Retinal pigment epithelial cell (primary cell): ENCODE results near the gene SUMO1.

ENCODE experiments used
- DNase-seq: peaks from one replicate; pipeline ENCODE4 v3.0.0-alpha.2; 2010; ENCODE audit warnings: low read depth
- H3K4me3 ChIP-seq: 2 replicates; pipeline ENCODE4 v1.5.1; 2011; ENCODE audit warnings: mild to moderate bottlenecking, low read length, control low read depth, moderate library complexity
- TF ChIP-seq, protein P1 (sequence below): conservative IDR thresholded peaks from 2 replicates; pipeline ENCODE4 v1.5.1; 2011; ENCODE audit warnings: low read depth, low read length, control low read depth, inconsistent platforms

The SUMO1 gene

DNA sequence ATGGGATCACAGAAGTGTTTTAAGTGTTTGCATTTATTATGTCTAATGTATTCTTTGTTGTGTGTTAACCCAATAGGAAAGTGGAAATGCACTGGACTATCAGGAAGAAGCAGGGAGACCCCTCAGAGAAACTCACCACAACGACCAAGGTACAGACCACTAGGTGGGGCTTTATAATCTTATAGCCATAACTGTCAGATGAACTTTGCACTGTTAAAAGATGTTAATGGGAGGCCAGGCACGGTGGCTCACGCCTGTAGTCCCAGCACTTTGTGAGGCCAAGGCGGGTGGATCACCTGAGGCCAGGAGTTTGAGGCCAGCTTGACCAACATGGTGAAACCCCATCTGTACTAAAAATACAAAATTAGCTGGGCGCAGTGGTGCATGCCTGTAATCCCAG is 73.2 kb downstream of the SUMO1 start:
- TF ChIP-seq, protein P1, sequence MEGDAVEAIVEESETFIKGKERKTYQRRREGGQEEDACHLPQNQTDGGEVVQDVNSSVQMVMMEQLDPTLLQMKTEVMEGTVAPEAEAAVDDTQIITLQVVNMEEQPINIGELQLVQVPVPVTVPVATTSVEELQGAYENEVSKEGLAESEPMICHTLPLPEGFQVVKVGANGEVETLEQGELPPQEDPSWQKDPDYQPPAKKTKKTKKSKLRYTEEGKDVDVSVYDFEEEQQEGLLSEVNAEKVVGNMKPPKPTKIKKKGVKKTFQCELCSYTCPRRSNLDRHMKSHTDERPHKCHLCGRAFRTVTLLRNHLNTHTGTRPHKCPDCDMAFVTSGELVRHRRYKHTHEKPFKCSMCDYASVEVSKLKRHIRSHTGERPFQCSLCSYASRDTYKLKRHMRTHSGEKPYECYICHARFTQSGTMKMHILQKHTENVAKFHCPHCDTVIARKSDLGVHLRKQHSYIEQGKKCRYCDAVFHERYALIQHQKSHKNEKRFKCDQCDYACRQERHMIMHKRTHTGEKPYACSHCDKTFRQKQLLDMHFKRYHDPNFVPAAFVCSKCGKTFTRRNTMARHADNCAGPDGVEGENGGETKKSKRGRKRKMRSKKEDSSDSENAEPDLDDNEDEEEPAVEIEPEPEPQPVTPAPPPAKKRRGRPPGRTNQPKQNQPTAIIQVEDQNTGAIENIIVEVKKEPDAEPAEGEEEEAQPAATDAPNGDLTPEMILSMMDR, result no peak
- H3K4me3 ChIP-seq, result no peak overlapping the region
- DNase-seq, result no peak

DNA sequence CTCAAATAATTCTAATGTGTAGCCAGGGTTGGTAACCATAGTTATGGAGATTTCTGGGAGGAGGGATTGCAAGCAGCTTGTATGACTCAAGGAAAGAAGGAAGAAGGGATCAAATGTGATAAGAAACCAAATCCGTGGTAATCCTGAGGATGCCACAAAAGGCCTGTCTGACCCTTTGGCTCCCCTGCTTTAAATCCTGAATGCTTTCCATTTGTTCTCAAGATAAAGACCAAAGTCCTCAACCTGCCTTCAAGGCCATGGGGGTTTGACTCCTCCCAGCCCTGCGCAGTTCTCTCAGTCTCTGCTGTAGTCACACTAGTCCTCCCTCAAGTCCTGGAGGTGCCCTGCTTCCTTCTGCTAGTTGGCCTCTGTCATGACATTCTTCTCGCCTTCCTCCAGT is 74.0 kb downstream of the SUMO1 start:
- TF ChIP-seq, protein P1, result no peak
- DNase-seq, result no peak

DNA sequence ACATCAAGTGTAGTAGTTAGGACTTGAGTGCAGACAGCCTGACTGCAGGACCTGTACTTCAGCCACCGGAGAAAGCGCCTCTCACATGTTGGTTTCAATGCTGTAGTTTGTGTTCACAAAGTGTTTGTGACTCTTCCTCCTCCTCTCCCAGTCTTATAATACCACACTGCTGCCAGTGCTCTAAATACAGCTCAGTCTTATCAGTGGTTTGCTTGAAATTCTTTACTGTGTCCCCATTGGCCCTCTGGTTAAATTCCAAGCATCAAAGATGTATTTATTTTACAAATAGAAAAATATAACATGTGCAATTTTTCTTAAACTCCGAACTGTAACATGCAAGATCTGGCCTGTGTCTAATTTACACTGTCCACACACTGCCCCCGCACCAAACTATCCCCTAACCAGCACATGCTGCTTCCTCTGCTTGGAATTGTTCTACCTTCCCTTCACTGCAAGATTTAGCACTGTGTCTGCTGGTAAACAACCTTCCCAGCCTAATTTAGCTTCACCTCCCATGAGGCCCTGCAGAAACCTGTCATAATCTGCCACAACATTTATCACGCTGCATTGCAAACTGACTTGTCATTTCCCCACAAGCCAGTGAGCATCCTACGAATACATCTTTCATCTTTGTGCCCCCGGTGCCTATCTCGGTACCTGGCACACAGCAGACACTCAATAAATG is 77.1 kb downstream of the SUMO1 start:
- H3K4me3 ChIP-seq, result no peak overlapping the region
- no peak for DNase-seq
- TF ChIP-seq, protein P1, result no peak

More for the DNA sequence above, 74.0 kb downstream of the SUMO1 start:
- no peak overlapping the region for H3K4me3 ChIP-seq

DNA sequence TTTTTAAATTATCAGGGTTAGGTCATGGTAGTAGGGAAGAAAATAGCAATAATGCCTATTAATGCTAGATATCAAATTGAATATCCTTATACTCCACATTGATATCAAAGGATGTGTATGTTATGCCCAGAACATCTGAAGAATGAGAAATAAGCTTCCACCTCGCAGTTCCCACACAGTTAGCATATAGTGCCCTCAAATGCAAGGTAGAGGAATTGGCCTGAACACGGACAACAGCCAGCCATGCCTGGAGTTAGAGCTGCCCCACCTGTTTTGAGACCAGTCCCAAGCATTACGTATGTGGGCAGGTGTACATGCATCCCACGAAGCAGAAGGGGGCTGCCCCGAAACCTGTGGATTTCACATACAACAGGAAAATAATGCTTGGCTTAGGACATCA is 79.6 kb downstream of the SUMO1 start:
- no peak overlapping the region for H3K4me3 ChIP-seq
- TF ChIP-seq, protein P1, result peak; percentile 35
- DNase-seq, result no peak

DNA sequence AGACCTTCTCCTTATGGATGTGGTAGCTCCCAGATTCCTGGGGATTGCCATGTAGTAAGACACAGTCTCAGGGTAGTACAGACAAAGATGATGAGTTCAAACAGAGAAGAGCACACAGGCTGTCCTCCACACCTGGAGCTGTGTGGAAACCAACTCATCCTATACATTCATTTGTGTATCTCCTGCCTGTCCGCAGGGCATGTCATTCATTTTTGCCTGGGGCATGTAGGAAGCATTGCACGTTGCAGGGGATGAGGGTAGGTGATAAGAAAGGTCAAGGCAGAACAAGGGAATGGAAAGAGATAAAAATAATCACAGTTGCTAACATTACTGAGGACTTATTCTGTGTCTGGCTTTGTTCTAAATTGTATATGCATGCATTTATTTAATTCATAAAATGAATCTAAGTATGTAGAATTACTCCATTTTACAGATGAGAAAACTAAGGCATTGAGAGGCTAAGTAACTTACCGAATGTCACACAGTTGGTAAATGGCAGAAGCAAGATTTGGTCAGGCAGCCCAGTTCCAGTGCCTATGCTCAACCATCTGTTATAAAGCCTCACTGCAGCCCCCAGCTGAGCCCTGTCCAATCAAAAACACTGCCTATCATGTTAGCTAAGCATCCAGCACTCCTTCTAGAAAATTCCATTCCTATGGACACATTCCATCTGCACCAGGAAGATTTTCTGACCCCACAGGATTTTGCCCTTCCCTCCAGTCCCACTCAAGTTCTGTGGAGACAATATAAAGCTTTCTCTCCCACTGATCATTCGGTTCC is 81.0 kb downstream of the SUMO1 start:
- H3K4me3 ChIP-seq, result no peak overlapping the region
- TF ChIP-seq, protein P1, result no peak
- no peak for DNase-seq
